Fibroblast of gingiva (primary cell): ENCODE data around the gene PDE4D.

Experiments
- DNase-seq: peaks from one replicate; pipeline ENCODE4 v3.0.0-alpha.2; 2011; ENCODE audit warnings: low read depth

PDE4D gene

GRCh38 chr5:59177644-59178043 is 715.9 kb downstream of the PDE4D start:
- DNase-seq, result no peak

- DNase-seq, result peak; percentile 83
These were observed 719.2 kb downstream of the PDE4D start for GRCh38 chr5:59174248-59174844.

GRCh38 chr5:59173578-59173977 is 719.9 kb downstream of the PDE4D start:
- peak; percentile 77 for DNase-seq

GRCh38 chr5:59171131-59171530 is 722.4 kb downstream of the PDE4D start:
- no peak for DNase-seq

- no peak for DNase-seq
These were observed 723.8 kb downstream of the PDE4D start for GRCh38 chr5:59169768-59170150.

- no peak for DNase-seq
These were observed 724.3 kb downstream of the PDE4D start for GRCh38 chr5:59169081-59169767.

- no peak for DNase-seq
These were observed 725.5 kb downstream of the PDE4D start for GRCh38 chr5:59168067-59168466.

- DNase-seq, result peak; percentile 88
These were observed 729.3 kb downstream of the PDE4D start for GRCh38 chr5:59164041-59164830.

GRCh38 chr5:59161221-59162105 is 732.1 kb downstream of the PDE4D start:
- DNase-seq, result no peak

- peak; percentile 10 for DNase-seq
These were observed 734.7 kb downstream of the PDE4D start for GRCh38 chr5:59158637-59159391.

GRCh38 chr5:59158165-59158564 is 735.4 kb downstream of the PDE4D start:
- DNase-seq, result peak; percentile 40

- no peak for DNase-seq
These were observed 736.5 kb downstream of the PDE4D start for GRCh38 chr5:59157068-59157467.

- no peak for DNase-seq
These were observed 740.8 kb downstream of the PDE4D start for GRCh38 chr5:59152701-59153245.

- no peak for DNase-seq
These were observed 742.2 kb downstream of the PDE4D start for GRCh38 chr5:59151162-59151889.

- DNase-seq, result no peak
These were observed 743.7 kb downstream of the PDE4D start for GRCh38 chr5:59149827-59150226.

- DNase-seq, result no peak
These were observed 744.3 kb downstream of the PDE4D start for GRCh38 chr5:59149271-59149670.

GRCh38 chr5:59146729-59147128 is 746.8 kb downstream of the PDE4D start:
- no peak for DNase-seq

- DNase-seq, result no peak
These were observed 749.6 kb downstream of the PDE4D start for GRCh38 chr5:59143926-59144333.

- no peak for DNase-seq
These were observed 750.6 kb downstream of the PDE4D start for GRCh38 chr5:59142927-59143326.

GRCh38 chr5:59142138-59142537 is 751.4 kb downstream of the PDE4D start:
- DNase-seq, result no peak
